Measurements from ENCODE around the gene NHEJ1.

DNA sequence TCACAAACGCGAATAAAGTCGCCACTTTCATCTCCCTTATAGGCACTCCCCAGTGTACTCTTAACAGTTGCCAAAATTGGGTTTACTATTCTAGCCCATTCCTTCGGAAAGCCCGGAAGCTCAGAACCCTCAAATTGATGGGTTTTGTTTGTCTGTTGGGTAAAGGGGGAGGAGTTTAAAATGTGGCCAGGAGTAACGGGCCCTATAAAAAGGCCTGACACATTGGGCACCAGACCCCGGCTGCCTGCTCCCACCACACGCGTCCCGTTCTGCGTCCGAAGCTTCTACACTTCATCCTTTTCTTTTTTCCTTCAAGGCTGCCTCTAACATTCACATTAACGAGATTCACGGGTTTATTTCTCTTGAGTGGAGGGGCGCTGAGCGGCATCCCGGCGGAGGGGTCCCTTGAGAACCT, 837 bp downstream of the NHEJ1 start:
- TF ChIP-seq EZH2phosphoT487 (IDR thresholded peaks at IDR 0.05; ENCODE audit: low read length), result no peak
- TF ChIP-seq, protein P1, sequence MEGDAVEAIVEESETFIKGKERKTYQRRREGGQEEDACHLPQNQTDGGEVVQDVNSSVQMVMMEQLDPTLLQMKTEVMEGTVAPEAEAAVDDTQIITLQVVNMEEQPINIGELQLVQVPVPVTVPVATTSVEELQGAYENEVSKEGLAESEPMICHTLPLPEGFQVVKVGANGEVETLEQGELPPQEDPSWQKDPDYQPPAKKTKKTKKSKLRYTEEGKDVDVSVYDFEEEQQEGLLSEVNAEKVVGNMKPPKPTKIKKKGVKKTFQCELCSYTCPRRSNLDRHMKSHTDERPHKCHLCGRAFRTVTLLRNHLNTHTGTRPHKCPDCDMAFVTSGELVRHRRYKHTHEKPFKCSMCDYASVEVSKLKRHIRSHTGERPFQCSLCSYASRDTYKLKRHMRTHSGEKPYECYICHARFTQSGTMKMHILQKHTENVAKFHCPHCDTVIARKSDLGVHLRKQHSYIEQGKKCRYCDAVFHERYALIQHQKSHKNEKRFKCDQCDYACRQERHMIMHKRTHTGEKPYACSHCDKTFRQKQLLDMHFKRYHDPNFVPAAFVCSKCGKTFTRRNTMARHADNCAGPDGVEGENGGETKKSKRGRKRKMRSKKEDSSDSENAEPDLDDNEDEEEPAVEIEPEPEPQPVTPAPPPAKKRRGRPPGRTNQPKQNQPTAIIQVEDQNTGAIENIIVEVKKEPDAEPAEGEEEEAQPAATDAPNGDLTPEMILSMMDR (IDR thresholded peaks at IDR 0.05; ENCODE audit: low read length), result no peak
